ENCODE data around the gene FER.
"Not testable (repeated sequence)": the region's sequence is repeated elsewhere in the genome, so short reads cannot be mapped to it uniquely, and the experiment has no call there.

- TF ChIP-seq EZH2 (IDR thresholded peaks at IDR 0.05; ENCODE audit: borderline replicate concordance, low read length); CTCF (IDR thresholded peaks at IDR 0.05; ENCODE audit: low read length): not testable (repeated sequence)
Observed at GRCh38 chr5:108842260-108842941, 94.7 kb downstream of the FER start.
